ENCODE measurements around the gene SMARCC2. TPM values are rescaled to one million over a fixed set of nuclear protein-coding genes. Genes with fewer than 3 reads are reported as not detected.
A peak's percentile ranks its signal among the peaks of the same experiment; 100 is the strongest.

SMARCC2 gene
- total and polyA plus RNA-seq, 9 of the 15 experiments (the other 6 are each of a cell fraction or from before 2014, with no cell fraction given) = 11.9 to 86.0 (median 36.6) TPM

DNA sequence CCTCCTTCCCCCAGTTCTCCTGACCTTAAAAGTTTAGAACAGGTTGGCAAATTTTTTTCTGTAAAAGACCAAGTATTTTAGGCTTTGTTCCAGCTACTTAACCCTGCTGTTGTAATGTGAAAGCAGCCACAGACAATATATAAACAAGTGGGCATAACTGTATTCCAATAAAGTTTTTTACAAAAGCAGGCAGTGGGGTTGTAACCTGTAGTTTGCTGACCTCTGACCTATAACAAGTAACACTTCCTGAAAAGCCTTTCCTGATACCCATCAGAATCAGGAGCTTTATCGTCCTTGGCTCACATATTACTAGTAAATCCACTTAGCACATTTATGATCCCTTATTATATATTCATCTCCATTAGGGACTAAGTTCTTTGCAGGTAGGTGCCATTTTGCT, 13.1 kb upstream of the SMARCC2 start:
- Histone ChIP-seq H3K36me3 (ENCODE audit: control insufficient read depth, insufficient read depth, low read length) (peaks cover 27% of the 10 kb centered on the region), H3K9me3 (replicated peaks; ENCODE audit: control insufficient read depth, insufficient read depth, low read depth, low read length) (no peaks in the 10 kb centered on the region), H2AFZ (ENCODE audit: low read depth, low read length) (peak overlapping the region; percentile 4), H3K79me2 (ENCODE audit: control insufficient read depth, insufficient read depth, low read length) (no peaks in the 10 kb centered on the region), H3K9ac (ENCODE audit: insufficient read depth in 1 of 2, low read depth in 2 of 2, low read length in 2 of 2) (no peak overlapping the region), H3K9me1 (ENCODE audit: control insufficient read depth, insufficient read depth, low read length) (no peaks in the 10 kb centered on the region), H4K20me1 (replicated peaks; ENCODE audit: control insufficient read depth, insufficient read depth, low read length) (no peaks in the 10 kb centered on the region), H3K27me3 (ENCODE audit: control insufficient read depth in 2 of 2, insufficient read depth in 2 of 2, low read length in 2 of 2) (no peaks in the 10 kb centered on the region), H3K27ac (ENCODE audit: extremely low read depth, low read depth, low read length) (peak overlapping the region; percentile 37; the same call in 1 of the 3 replicates), H3K4me3 (no peak overlapping the region), H3K4me1 (replicated peaks in 1 of 2; ENCODE audit: control insufficient read depth in 2 of 2, insufficient read depth in 2 of 2, low read length in 2 of 2) (peaks cover 2 to 25% of the 10 kb centered on the region in 2 experiments; a peak in 3 of 5 replicates), H3K4me2 (ENCODE audit: insufficient read depth, low read length) (no peak overlapping the region)
- ATAC-seq = peak; percentile 9
- CTCF ChIA-PET (ENCODE audit: low intra/inter-chr PET ratio) = no interaction called here
- 5% methylated on average over 1 of the region's 1 CpG for WGBS (ENCODE audit: insufficient coverage, low coverage, missing lambda C conversion rate)
- intact Hi-C loops (cut with micrococcal nuclease) (no loop called here), in situ Hi-C loops (cut with MboI) (no loop called here)
- no TSS peak for BruUV-seq (replicated peaks)
- POLR2A ChIA-PET = interaction anchor here (0.9 to 2.8 kb wide), 5 partner anchors 13 to 114 kb away, joined by 3 to 13 read pairs (median 5); partner anchors contain the start of genes CNPY2, RNF41 and SMARCC2
- FAIRE-seq = no peak
- no peak for DNase-seq (ENCODE audit: extremely low read depth in 1 of 4, low spot score in 3 of 4)
- no peak for TF ChIP-seq KDM1A (IDR thresholded peaks at IDR 0.05)
- TF ChIP-seq NR2F6 (CRISPR knock-in tag; IDR thresholded peaks at IDR 0.05) = 0 out of 2 replicates have a peak, but pooled peaks have one; percentile 54
- peak; percentile 56 for TF ChIP-seq ELF1 (tag; IDR thresholded peaks at IDR 0.05)
- peak; percentile 52 for TF ChIP-seq HDAC3 (IDR thresholded peaks at IDR 0.05; ENCODE audit: borderline replicate concordance, partially characterized antibody)
- 0 out of 2 replicates have a peak, but pooled peaks have one; percentile 37 for TF ChIP-seq POLR2H (tag; IDR thresholded peaks at IDR 0.05; ENCODE audit: low read depth)
- TF ChIP-seq, protein P1, sequence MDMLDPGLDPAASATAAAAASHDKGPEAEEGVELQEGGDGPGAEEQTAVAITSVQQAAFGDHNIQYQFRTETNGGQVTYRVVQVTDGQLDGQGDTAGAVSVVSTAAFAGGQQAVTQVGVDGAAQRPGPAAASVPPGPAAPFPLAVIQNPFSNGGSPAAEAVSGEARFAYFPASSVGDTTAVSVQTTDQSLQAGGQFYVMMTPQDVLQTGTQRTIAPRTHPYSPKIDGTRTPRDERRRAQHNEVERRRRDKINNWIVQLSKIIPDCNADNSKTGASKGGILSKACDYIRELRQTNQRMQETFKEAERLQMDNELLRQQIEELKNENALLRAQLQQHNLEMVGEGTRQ (CRISPR knock-in tag; IDR thresholded peaks at IDR 0.05) = no peak
- TF ChIP-seq SPI1 (IDR thresholded peaks at IDR 0.05; ENCODE audit: borderline replicate concordance, low read depth, low read length) = 0 out of 2 replicates have a peak, but pooled peaks have one; percentile 14
- TF ChIP-seq ZNF384 (IDR thresholded peaks at IDR 0.05; ENCODE audit: low read depth, low read length) = peak; percentile 54; the same call in 1 of the 2 replicates
- no peak for TF ChIP-seq POLR2AphosphoS2 (IDR thresholded peaks at IDR 0.05; ENCODE audit: low read length)
- TF ChIP-seq FOXK2 (conservative IDR thresholded peaks at IDR 0.05 in 1 of 2, IDR thresholded peaks at IDR 0.05 in 1 of 2; ENCODE audit: low read depth in 2 of 2) = peak; percentile 48 to 80; a peak in 3 of 4 replicates
- peak; percentile 97 for TF ChIP-seq NR2C1 (IDR thresholded peaks at IDR 0.05)
- peak; percentile 97 for TF ChIP-seq NR2C1 (tag; IDR thresholded peaks at IDR 0.05)
- TF ChIP-seq ZBTB40 (IDR thresholded peaks at IDR 0.05) = peak; percentile 99
- peak; percentile 97 for TF ChIP-seq ZBTB40 (CRISPR knock-in tag; IDR thresholded peaks at IDR 0.05)
- TF ChIP-seq HCFC1 (IDR thresholded peaks at IDR 0.05; ENCODE audit: low read depth, low read length) = no peak

Data from K562 (cell line).